Islet precursor cell (in vitro differentiated cells): ENCODE measurements around the gene GALM.
"Not testable (repeated sequence)": the region's sequence is repeated elsewhere in the genome, so short reads cannot be mapped to it uniquely, and the experiment has no call there.

Experiments used
- DNase-seq: peaks from one replicate; pipeline ENCODE4 v3.0.0-alpha.2; 2018

The GALM gene

DNA sequence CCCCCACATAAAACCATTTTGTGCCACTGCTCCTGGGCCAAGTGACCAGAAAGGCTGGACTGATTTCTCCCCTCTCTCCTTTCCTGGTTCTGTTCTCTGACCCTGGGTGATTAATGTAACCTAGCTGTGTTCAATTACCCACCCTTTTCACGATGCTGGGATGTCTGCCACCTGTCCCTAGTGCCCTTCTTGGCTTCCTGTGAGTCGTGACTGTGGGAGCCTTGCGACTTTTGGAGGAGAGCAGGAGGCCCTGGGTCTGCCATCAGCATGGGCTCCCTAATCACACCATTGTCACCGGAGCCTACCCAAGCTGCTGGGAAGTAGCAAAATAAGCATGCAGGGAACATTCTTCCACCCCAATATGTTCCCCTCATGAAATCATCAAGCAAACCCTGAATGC is 47.0 kb downstream of the GALM start:
- no peak for DNase-seq

DNA sequence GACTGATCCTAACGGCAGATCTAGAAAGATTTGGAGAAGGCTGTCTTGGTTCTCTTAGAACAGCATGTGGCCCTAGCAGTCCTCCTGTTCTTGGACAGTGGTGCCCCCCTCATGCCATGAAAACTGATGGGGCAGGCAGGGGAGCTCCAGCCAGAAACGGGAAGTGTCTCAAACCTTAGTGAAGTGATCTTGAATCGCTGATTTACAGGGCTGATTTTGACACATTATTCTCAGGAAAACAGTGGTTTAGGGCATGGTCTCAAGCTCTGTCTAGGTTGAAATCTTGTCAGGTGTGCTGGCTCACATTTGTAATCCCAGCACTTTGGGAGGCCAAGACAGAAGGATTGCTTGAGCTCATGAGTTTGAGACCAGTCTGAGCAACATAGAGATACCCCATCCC is 47.4 kb downstream of the GALM start:
- DNase-seq = no peak

DNA sequence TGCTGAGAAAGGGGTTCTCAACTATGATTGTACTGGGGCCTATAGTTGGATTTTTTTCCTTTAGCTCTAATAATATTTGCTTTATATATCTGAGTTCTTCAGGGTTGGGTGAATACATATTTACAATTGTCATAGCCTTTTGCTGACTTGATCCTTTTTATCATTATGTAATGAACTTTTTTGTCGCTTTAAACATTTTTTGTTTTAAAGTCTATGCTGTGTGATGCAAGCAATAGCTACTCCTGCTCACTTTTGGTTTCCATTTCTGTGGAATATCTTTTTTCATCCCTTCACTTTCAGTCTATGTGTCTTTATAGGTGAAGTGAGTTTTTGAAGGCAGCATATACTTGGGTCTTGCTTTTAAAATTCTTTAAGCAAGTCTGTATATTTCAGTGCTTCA is 49.0 kb downstream of the GALM start:
- not testable (repeated sequence) for DNase-seq

DNA sequence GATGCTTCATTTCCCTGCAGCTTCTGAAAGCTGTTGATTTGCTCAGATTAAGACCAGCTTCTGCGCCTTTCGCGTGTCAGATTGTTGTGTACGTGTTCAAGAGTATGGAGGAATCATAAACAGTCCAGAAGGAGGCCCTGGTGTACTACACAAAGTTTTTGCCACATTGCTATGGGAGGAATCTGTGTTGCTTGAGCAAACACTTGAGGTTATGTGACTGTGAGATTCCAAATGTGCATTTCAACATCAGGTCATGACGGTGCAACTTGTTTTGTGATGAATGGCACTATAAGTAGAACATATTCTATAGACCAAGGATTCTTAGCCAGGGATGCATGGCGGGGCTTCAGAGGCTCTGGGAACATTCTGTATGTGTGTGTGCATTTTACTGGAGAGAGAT is 50.3 kb downstream of the GALM start:
- no peak for DNase-seq

DNA sequence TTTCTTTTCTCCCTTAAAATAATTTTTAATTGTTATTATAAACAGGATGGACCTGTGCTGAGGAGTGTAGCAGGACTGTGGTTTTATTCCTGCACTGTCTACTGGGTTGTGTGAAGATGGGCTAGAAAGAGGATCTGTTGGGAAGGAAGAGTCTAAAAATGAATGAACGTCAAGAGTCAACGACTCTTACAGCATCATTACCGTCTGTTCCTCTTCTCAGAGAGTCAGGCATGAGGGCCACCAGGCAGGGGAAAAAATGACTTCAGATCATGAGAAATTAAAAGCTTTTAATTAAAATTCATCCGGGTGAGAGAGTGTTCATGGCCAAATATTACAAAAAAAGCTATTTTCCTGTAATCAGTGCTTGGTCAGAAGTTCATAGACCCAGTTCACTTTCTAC is 52.7 kb downstream of the GALM start:
- DNase-seq = no peak

DNA sequence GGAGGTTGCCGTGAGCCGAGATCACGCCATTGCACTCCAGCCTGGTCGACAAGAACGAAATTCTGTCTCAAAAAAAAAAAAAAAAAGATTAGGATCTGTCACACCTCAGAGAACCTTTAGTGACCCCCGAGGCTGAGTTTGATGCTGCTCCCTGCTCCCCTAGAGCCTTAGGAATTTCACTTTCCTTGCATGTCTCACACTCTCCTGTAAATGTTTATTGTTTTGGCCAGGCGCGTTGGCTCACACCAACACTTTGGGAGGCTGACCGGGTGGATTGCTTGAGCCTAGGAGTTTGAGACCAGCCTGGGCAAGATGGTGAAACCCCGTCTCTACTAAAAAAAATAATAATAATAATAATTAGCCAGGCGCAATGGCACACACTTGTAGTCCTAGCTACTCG is 53.8 kb downstream of the GALM start:
- no peak for DNase-seq

DNA sequence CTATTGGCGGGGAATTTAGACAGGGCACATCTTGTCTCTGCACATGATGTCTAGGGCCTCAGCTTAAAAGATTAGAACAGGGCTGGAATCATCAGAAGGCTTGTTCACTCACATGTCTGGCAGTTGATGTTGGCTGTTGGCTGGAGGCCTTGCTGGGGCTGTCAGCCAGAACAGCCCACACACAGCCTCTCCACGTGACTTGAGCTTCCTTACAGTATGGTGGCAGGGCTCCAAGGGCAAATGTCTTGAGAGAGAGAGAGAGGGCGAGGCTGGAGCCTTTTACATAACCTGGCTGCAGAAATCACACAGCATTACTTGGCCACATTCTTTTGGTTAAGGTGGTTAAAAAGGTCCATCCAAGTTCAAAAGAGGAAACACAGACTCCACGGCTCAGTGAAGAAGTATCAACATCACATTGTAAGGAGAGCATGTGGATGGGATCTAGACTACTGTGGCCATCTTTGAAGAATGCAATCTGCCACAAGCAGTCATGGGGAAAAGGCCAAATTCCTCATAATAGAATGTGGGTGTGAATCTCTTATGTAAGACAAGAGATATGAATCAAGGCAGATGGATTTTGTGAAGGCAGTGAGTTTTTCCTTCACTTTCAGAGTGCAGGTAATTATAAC is 54.8 kb downstream of the GALM start:
- DNase-seq = no peak

DNA sequence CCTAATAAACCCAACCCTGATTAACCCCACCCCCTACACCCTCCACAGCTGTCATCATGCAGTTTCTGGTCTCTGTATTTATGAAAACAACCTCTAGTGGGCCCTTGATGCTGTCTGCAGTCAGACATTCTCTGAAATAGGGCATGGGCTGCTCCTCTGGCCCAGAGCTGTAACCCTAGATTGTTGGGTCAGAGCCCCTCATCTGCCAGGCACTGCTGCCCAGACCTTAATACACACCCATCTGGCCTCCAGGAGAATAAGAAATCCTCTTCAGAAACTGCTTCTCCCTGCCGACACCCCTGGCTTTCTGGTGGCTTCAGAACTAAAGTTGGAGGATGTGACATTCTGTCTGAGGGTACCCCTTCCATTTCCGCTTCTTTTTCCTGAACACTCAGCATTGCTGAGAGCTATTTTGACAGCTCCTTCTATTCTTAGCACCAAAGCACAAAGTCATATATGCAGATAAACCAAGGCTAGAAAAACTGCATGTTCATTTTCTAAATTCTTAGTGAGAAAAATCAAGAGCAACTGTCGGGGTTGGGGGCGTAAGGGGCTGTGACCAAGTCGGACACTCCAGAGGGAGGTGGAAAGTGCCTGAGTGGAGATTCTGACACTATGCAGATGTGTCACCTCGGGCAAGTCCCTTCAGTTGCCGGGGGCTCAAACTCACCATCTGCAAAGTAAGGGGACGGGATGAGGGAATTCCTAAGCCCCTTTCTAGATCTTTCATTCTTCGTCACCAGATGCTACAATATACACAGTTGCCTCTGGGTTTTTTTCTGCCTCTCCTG is 56.6 kb downstream of the GALM start:
- DNase-seq = no peak

DNA sequence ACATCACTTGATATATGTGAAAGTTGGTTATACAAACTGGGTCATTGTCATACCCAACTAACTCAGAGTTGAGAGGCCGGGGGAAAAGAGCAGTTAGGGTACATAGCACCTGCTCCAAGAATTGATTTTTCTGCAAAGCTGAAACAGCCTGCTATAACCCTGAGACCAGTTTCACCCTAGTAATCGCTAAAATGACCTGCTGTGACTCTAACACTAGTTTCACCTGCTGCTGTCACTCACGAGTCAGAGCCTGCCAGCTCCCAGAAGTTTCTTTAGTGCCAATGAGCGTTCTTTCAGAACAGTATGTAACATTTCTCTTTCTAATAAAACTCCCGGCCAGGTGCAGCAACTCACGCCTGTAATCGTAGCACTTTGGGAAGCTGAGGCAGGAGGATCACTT is 57.3 kb downstream of the GALM start:
- no peak for DNase-seq

DNA sequence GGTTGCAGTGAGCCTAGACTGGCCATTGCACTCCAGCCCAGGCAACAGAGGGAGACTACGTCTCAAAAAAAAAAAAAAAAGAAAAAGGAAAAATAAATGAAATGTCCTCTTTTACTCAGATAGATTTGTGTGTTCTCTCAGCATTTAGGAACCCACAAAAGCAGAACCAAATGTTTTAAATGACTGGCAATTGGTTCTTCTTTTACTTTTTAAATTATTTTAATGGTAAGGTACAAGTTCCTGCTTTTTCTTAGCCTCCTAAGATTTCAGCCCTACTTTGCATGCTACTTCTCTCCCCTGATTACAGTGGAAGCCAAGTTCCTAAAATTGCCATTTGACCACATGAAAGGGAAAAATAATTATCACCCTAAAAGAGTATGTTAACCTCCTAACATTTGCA is 61.7 kb downstream of the GALM start:
- no peak for DNase-seq

DNA sequence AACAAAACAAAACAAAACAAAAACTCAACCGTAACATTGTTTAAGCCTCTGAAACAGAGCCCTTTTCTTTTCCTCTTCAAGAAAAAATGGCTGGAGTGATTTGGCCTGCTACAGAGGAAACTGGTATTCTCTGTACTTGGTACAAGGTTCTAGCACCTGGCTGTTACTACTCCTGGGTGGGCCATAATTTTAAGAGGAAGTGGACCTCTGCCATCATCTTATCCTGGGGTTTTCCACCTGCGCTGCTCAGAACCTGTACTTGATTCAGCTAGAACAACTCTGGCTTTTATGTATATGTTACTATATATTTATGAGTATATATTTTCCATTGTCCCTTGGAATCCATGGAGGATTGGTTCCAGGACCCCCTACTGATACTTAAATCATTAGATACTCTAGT is 62.8 kb downstream of the GALM start:
- no peak for DNase-seq

DNA sequence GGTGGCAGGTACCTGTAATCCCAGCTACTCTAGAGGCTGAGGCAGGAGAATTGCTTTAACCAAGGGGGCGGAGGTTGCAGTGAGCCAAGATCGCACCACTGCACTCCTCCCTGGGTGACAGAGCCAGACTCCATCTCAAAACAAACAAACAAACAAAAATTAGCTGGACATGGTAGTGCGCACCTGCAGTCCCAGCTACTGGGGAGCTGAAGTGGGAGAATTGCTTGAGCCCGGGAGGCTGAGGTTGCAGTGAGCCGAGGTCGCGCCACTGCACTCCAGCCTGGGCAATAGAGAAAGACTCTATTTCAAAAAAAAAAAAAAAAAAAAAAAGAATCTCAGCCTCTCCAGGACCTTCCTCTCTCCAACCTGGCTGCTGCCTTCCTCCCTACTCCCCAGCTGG is 65.2 kb downstream of the GALM start:
- no peak for DNase-seq

DNA sequence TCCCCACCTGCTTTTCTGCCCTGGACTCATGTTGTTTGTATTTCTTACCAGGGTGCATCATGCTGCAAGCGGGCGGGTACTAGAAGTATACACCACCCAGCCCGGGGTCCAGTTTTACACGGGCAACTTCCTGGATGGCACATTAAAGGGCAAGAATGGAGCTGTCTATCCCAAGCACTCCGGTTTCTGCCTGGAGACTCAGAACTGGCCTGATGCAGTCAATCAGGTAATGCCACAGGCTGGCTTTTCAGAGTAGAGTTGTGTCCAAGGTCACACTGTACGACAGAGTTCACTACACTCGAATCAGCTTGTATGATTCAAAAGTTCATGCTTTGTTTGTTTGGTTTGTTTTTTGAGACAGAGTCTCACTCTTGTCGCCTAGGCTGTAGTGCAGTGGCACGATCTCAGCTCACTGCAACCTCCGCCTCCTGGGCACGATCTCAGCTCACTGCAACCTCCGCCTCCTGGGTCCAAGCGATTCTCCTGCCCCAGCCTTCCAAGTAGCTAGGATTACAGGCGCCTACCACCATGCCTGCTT is 65.8 kb downstream of the GALM start:
- no peak for DNase-seq

DNA sequence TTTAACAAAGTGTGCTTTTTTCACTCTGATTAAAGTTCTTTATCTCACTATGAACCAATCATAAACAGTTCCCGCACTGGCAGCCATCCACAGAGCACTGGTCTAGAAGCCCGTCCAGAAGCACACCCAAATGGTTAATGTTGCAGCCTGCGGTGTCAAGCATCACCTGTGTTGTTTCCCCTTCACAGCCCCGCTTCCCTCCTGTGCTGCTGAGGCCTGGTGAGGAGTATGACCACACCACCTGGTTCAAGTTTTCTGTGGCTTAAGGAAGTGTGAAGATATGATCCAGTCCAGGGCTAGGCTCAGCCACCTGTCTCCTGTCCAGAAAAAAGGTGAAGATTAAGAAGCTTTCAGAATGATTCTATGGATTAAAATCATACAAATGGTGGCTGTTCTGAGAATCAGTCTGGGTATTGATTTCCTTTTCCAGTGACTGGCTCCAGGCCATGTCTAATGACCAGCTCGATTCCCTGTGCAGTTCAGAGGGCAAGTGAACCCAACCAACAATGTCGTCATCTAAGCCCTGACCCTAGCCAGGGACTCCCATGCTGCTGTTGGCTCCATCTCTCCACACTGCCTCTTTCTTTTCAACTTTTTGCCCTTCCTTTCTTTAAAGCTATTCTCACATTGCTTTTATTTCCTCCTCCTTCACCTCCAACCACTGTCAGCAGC is 67.5 kb downstream of the GALM start:
- no peak for DNase-seq

DNA sequence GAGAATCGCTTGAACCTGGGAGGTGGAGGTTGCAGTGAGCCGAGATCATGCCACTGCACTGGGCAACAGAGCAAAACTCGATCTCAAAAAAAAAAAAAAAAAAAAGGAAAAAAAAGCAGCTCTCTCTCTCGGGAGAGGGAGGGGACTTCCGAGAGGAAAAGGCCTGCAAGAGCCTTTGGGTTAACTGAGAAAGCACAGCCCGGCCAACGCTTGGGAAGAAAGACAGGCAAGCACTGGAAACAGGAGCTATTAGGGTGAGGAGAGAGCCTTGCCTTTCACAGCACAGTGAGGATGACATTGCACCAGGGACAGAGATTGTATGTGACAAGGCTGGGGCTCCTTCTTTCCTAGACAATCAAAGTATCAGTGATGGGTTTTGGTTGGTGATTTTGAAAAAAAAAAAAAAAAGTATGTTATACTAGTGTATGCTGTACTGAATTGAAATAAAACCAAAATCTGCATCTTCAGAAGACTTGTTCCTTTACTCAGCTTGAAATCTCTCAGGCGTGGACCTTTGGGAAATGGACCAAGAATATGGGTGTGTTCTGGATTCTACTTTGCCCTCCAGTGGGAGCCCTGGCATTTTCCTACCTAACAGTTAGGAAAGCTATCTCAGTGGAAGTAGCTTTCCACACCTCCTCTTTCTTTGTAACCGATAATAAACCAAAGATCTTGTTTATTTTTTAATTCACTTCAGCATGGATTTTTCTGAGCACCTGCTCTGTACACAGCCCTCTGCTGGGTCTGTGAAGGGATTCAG is 68.6 kb downstream of the GALM start:
- no peak for DNase-seq

DNA sequence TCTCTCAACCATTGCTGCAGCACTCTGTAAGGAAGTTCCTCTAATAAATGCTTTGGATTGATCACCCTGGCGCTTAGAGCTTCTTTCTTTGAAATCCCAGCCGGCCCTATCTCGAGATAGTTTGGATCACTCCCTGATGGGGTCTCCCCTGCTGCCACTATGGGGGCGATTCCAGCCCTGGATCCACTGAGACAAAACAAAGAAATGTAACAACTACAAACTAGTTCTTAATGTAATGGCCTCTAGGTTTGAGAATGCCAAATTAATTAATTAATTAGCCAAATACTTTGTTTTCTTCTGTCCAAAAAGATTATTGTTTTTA is 70.0 kb downstream of the GALM start:
- no peak for DNase-seq

DNA sequence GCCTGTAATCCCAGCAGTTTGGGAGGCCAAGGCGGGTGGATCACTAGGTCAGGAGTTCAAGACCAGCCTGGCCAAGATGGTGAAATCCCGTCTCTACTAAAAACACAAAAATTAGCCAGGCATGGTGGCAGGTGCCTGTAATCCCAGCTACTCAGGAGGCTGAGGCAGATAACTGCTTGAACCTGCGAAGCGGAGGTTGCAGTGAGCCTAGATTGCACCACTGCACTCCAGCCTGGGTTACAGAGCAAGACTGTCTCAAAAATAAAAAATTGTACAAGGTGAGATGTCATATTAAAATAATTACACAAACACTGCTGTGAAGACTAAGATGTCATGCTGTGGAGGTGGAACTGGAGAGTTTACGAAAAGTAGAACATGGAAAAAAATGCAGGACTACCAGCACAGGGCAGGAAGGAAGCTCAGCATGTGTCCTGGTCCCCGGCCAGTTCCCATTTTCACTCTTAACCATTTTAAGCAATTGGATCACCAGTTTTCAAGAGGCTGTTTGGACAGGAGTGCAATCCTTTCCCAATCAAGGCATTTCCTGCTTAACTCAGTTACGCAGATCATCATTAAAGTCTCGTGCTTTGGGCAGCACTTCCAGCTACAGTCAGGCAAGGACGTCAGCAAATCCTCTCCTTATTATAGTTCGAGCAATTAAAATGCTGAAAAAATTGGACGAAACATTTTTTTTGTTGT is 71.2 kb downstream of the GALM start:
- not testable (repeated sequence) for DNase-seq

DNA sequence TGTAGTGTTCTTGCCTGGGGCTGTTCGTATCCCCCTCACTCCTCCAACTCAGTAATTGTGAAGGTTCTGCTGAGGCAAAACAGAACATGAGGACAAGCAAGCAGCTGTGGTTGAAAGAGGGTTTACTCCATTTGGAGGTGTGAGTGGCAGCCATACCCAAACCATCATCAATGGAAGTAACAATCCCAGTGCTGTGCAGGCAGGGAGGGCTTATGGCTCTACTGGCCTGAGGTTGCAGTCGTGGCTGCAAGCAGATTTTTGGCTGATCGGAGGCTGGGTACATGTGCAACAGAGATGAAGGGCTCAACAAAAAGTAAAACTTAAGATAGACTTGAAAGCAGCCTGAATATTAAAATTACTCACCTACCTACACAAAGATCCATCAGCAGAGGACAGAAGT is 72.0 kb downstream of the GALM start:
- peak; percentile 64 for DNase-seq

DNA sequence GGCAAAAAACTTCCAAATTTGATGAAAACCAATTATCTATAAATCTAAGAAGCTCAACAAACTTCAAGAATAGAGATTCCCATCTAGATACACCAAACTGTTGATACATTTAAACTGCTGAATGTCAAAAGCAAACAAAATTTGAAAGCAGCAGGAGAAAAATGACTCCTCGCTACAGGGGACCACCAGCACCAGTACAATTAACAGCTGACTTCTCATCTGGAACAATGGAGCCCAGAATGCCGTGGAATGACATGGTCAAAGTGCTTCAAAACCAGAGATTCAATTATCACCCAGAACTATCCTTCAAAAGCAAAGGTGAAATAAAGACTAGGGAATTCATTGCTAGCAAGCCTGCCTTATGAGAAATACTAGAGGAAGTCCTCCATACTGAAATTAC is 73.6 kb downstream of the GALM start:
- no peak for DNase-seq

DNA sequence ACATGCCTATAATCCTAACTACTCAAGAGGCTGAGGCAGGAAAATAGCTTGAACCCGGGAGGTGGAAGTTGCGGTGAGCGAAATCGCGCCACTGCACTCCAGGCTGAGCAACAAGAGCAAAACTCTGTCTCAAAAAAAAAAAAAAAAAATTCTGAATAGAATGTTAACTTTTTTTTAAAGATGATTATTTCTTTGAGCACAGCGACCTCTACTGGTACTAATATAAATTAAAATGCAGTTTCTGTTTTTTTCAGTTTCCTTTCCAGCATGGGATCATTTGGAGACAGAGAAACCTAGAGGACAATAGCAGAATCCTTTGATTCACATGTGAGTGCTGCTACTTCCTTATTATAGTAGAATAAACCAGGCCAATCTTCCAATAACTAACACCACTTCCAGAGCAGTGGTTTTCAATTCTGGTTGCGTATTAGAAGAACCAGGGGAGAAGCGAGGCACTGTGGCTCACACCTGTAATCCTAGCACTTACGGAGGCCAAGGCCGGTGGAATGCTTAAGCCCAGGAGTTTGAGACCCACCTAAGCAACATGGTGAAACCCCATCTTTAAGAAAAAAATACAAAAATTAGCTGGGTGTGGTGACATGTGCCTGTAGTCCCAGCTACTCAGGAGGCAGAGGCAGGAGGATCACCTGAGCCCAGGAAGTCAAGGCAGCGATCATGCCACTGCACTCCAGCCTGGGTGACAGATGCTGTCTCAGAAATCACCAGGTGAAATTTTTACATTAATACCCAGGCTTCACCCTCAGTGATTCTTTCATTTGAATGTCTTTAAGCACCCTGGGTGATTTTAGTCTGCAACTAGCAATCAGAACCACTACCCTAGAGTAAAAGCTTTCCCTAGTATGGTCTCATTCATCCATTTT is 75.2 kb downstream of the GALM start:
- no peak for DNase-seq

DNA sequence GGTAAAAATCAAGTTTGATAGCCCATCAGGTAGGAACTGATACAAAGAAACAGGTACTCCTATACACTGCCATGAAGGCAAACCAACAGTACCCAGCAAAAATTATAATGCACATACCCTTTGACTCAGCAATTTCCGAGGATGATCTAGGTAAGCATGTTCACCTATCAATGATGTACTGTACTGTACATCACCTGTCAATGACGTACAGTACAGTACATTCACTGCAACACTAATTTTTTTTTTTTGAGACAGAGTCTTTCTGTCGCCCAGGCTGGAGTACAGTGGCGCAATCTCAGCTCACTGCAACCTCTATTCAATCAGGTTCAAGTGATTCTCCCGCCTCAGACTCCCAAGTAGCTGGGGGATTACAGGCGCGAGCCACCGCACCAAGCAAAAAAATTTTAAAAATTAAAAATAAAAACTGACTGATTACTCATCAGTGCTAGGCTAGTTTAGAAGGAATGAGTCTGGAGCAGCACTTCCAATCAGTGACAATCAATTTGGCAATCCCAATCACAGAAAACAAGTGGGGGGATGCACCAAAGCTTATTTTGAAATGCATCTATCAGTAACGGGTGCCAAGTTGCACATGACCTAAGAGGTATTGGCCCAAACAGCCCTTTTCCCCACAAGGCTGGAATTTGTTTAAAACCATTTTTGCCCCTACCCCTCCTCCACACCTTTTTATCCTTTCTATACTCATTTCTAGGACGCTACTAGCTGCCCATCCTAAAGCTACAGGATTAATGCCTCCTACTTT is 77.1 kb downstream of the GALM start:
- no peak for DNase-seq
